DOHH2 (cell line): Measurements from ENCODE around the gene TULP4.
"Not testable (repeated sequence)": the region's sequence is repeated elsewhere in the genome, so short reads cannot be mapped to it uniquely, and the experiment has no call there.

ENCODE experiments used
- EZH2phosphoT487 ChIP-seq: fragments of 200-600 bp; sonication (generic); IDR thresholded peaks from 2 replicates; pipeline ENCODE4 v1.6.1; 2017; ENCODE audit warnings: borderline replicate concordance, mild to moderate bottlenecking, antibody characterized with exemption, low read length, moderate library complexity, mixed read lengths
- TF ChIP-seq, protein P1 (sequence below): fragments of 200-600 bp; sonication (generic); IDR thresholded peaks from one replicate; pipeline ENCODE4 v1.5.1; 2014; ENCODE audit warnings: antibody characterized with exemption, mild to moderate bottlenecking, low read depth, low read length; ENCODE audit not compliant: poor library complexity, severe bottlenecking

DNA sequence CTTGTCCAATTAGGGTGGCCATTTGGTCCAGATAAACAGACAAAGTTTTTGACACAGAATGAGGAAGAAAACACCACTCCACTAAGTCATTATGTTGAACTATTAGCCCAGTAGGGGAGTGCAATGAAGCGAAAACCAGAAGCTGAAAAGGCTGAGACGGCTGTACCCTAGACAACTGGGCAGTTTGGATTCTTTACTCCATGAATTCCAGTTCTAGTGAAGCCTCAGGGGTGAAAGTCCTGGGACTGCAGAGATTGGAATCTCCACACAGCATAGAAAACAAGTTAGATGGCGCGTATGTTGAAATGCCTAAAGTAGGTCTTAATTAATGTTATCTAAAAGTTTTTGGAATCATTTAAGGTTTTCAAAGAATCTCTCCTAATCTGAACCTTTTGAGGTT lies 10.7 kb upstream of the TULP4 start:
- TF ChIP-seq, protein P1, sequence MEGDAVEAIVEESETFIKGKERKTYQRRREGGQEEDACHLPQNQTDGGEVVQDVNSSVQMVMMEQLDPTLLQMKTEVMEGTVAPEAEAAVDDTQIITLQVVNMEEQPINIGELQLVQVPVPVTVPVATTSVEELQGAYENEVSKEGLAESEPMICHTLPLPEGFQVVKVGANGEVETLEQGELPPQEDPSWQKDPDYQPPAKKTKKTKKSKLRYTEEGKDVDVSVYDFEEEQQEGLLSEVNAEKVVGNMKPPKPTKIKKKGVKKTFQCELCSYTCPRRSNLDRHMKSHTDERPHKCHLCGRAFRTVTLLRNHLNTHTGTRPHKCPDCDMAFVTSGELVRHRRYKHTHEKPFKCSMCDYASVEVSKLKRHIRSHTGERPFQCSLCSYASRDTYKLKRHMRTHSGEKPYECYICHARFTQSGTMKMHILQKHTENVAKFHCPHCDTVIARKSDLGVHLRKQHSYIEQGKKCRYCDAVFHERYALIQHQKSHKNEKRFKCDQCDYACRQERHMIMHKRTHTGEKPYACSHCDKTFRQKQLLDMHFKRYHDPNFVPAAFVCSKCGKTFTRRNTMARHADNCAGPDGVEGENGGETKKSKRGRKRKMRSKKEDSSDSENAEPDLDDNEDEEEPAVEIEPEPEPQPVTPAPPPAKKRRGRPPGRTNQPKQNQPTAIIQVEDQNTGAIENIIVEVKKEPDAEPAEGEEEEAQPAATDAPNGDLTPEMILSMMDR, result not testable (repeated sequence)
- not testable (repeated sequence) for TF ChIP-seq EZH2phosphoT487
